Limb (tissue), 2 donors: ENCODE data around the gene RNF149.

Source experiments
- DNase-seq, 2 donors: peaks; one replicate each; pipeline ENCODE4 v3.0.0-alpha.2; 2016; ENCODE audit errors: extremely low spot score in 2 of 2

Gene RNF149

GRCh38 chr2:101232770-101233169 is 75.7 kb downstream of the RNF149 start:
- DNase-seq = no peak

GRCh38 chr2:101231937-101232730 is 76.4 kb downstream of the RNF149 start:
- no peak for DNase-seq

- DNase-seq = no peak
Observed at GRCh38 chr2:101231240-101231639, 77.3 kb downstream of the RNF149 start.

- DNase-seq = no peak
Observed at GRCh38 chr2:101230541-101231001, 77.9 kb downstream of the RNF149 start.
